ENCODE data around the gene E4F1.
A peak's percentile ranks its signal among the peaks of the same experiment; 100 is the strongest.
"Not testable (repeated sequence)": the region's sequence is repeated elsewhere in the genome, so short reads cannot be mapped to it uniquely, and the experiment has no call there.

Gene E4F1

GRCh38 chr16:2190002-2190658, 33.3 kb upstream of the E4F1 start:
- no peak for DNase-seq (ENCODE audit: low spot score)

- DNase-seq (ENCODE audit: low spot score), result no peak
These were observed 32.5 kb upstream of the E4F1 start for GRCh38 chr16:2190659-2191445.

GRCh38 chr16:2191446-2191706, 32.0 kb upstream of the E4F1 start:
- no peak for DNase-seq (ENCODE audit: low spot score)

- no peak for DNase-seq (ENCODE audit: low spot score)
These were observed 29.1 kb upstream of the E4F1 start for GRCh38 chr16:2194166-2194834.

GRCh38 chr16:2194852-2195321, 28.5 kb upstream of the E4F1 start:
- no peak for DNase-seq (ENCODE audit: low spot score)

GRCh38 chr16:2195322-2196161, 27.8 kb upstream of the E4F1 start:
- DNase-seq (ENCODE audit: low spot score), result no peak

- DNase-seq (ENCODE audit: low spot score), result no peak
These were observed 27.0 kb upstream of the E4F1 start, which contains the start of gene CASKIN1 for GRCh38 chr16:2196162-2196980. Gene CASKIN1, minus strand, starts transcription at chr16:2196605. Its CDS starts 173 bp downstream, at chr16:2196432.

GRCh38 chr16:2196981-2197511, 26.3 kb upstream of the E4F1 start:
- no peak for DNase-seq (ENCODE audit: low spot score)

GRCh38 chr16:2197765-2198164, 25.6 kb upstream of the E4F1 start:
- no peak for DNase-seq (ENCODE audit: low spot score)

GRCh38 chr16:2198283-2198682, 25.1 kb upstream of the E4F1 start:
- no peak for DNase-seq (ENCODE audit: low spot score)

GRCh38 chr16:2199095-2199494, 24.3 kb upstream of the E4F1 start:
- no peak for DNase-seq (ENCODE audit: low spot score)

GRCh38 chr16:2199621-2200139, 23.7 kb upstream of the E4F1 start:
- DNase-seq (ENCODE audit: low spot score), result no peak

- no peak for DNase-seq (ENCODE audit: low spot score)
These were observed 23.1 kb upstream of the E4F1 start for GRCh38 chr16:2200313-2200712.

- not testable (repeated sequence) for DNase-seq (ENCODE audit: low spot score)
These were observed 20.2 kb upstream of the E4F1 start for GRCh38 chr16:2203119-2203688.

GRCh38 chr16:2204416-2205103, 18.8 kb upstream of the E4F1 start:
- DNase-seq (ENCODE audit: low spot score), result no peak

- peak; percentile 89 for DNase-seq (ENCODE audit: low spot score)
These were observed 18.1 kb upstream of the E4F1 start, which contains the start of gene MLST8 for GRCh38 chr16:2205104-2205966. Gene MLST8, plus strand, starts transcription at chr16:2205454. Its CDS starts 632 bp downstream, at chr16:2206086.

GRCh38 chr16:2205967-2206313, 17.5 kb upstream of the E4F1 start:
- DNase-seq (ENCODE audit: low spot score), result no peak

GRCh38 chr16:2206420-2206779, 17.0 kb upstream of the E4F1 start:
- DNase-seq (ENCODE audit: low spot score), result no peak
